GM21367 (cell line): ENCODE data around the gene ADGB.
"Not testable (repeated sequence)": the region's sequence is repeated elsewhere in the genome, so short reads cannot be mapped to it uniquely, and the experiment has no call there.

Experiments
- ATAC-seq: cut with Tn5 transposase; IDR thresholded peaks from one replicate; pipeline ENCODE4 v1.9.1; 2021; ENCODE audit not compliant: unreplicated experiment

Gene ADGB

GRCh38 chr6:146741609-146742008, 142.8 kb downstream of the ADGB start:
- ATAC-seq: no peak

DNA sequence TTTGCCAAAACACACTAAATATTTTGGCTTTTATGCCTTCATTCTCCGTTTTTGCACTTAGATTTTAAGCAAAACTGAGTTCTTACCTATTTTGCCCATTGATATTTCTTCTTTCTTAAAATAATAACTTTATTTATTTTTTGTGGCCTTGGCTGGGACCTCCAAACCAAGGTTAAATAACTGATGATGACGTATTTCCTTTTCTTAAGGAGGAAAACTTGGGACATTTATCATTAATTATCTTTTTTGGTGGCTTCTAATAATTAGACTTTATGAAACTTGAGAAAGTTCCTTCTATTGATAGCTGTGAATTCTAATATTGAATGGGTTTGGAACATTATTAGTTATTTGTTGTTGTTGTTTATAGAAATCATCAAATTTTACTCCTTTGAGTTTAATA, 154.5 kb downstream of the ADGB start:
- no peak for ATAC-seq

- no peak for ATAC-seq
Observed at GRCh38 chr6:146767632-146768031, 168.9 kb downstream of the ADGB start.

- ATAC-seq: no peak
Observed at GRCh38 chr6:146768722-146769121, 169.9 kb downstream of the ADGB start.

GRCh38 chr6:146770275-146770964, 171.6 kb downstream of the ADGB start:
- no peak for ATAC-seq

GRCh38 chr6:146770965-146771735, 172.4 kb downstream of the ADGB start:
- no peak for ATAC-seq

DNA sequence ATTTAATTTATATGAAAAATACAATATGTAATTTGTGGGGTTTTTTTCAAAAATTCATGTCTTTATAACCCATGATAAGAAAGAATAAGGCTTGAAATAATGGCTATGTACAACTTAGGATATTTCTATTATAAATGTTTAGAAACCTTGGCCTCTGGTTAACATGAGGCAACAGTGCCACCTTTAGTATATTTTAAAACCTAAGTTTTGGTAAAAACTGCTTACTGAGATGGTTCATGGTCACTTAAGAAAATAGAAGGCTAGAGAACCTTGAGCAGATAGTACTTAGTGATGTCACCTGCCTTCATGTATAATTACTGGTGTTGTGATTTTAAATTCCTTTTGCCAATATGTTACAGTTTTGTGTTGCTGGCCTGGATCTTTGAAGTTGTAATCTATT, 176.4 kb downstream of the ADGB start:
- ATAC-seq: no peak

DNA sequence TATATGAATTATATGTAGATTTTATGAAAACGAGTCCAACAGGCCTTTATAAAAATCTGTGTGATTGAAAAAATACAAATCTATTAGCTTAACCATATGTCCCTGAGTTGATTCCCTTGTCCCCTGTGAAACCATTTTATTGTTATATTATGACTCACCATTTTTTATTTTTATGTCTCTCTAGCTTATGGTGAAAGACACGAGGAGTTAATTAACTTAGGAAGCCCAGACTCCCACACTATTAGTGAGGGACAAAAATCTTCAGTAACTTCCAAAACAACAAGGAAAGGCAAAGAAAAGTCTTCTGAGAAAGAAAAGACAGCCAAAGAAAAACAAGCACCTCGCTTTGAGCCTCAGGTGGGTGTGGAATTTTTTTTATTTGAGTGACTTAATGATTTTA, 183.1 kb downstream of the ADGB start:
- ATAC-seq: no peak

DNA sequence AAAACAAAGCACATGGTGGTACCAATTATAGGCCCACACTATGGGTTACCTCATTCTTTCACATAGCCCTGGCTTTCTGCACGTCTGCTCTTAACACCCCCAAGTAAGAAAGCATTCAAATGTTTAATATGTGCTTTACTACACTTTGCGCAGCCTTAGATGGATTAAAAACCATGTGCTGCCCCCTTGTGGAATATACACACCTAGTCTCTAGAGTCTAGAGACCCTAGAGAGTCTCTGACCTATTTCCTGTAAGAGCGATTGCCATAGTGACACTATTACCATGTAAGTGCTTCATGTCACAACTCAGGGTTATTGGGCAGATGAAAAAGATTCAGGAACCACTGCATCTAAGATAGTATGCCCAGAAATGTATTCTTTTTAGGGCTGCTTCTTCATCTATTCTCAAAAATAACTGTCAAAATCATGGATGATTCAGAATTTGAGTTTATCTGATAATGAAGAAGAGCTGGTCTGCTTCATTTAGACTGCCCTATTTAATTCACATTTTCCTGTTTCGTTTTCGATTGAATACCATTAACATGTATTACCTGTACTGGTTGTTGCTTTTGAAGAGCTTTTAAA, 186.3 kb downstream of the ADGB start:
- ATAC-seq: peak; percentile 96

- ATAC-seq: no peak
Observed at GRCh38 chr6:146787876-146788508, 189.2 kb downstream of the ADGB start.

GRCh38 chr6:146790561-146791091, 191.9 kb downstream of the ADGB start:
- no peak for ATAC-seq

DNA sequence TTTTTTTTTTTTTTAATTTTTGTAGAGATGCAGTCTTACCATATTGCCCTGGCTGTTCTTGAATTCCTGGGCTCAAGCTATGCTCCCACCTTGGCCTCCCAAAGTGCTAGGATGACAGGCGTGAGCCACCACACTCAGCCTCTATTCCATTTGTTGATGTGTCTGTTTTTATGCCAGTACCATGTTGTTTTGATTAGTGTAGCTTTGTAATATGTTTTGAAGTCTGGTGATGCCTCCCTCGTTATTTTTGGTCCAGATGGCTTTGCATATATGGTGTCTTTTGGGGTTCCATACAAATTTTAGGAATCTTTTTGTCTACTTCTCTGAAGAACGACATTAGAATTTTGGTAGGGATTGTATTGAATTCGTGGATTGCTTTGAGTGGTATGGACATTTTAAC, 193.2 kb downstream of the ADGB start:
- ATAC-seq: no peak

- ATAC-seq: not testable (repeated sequence)
Observed at GRCh38 chr6:146793218-146793617, 194.4 kb downstream of the ADGB start.

GRCh38 chr6:146795479-146796133, 196.8 kb downstream of the ADGB start:
- ATAC-seq: no peak

DNA sequence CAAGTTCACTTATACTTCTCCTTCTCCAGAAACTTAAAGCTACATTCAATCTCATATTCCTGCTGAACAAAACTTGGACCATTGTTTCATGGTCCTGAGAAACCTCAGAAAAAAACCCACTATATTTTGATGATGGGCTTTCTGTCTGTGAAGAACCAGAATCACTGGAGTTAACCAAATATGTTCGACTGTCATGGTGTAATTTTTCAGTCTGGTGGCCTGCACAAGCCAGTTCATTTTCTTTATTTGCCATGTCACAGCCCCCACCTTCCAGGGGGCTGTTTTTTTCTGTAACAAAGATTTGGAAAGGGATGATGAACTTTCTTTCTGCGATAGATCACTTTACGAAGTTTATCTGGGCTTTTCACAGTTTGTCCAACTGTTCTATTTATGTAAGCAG, 204.4 kb downstream of the ADGB start:
- ATAC-seq: not testable (repeated sequence)

- no peak for ATAC-seq
Observed at GRCh38 chr6:146803601-146804000, 204.8 kb downstream of the ADGB start.

DNA sequence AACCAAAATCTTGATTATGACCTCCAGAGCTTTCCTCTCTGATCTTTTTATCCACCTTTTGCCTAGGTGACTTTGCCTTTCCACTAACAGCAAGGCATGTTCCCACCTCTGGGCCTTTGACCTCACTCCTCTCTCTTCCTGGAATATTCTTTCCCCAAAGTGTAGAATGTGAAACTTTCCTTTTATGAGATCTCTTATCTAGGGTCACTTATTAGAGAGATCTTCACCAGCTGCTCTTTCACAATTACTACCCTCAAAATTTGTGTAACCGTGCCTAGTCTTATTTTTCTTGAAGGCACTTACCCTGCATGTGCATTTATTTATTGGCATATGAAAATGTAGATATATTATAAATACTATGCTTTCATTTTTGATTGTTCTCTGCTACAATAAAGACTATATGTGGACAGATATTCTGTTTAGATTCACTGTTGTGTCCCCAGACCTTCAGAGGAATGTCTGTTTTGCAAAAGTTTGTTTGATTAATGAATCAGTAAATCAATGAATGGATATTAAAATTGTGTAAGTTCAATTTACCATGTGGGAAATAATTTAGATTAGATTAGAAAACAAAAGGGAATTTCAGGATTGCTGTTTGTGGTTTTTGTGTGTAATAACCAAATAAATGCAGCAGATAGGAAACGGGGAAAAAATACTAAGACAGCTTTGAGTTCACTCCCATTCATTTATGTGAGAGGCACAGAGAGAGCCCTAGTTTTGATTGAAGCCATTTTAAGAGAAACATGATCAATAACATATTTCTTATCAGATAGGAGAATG, 207.0 kb downstream of the ADGB start:
- no peak for ATAC-seq

DNA sequence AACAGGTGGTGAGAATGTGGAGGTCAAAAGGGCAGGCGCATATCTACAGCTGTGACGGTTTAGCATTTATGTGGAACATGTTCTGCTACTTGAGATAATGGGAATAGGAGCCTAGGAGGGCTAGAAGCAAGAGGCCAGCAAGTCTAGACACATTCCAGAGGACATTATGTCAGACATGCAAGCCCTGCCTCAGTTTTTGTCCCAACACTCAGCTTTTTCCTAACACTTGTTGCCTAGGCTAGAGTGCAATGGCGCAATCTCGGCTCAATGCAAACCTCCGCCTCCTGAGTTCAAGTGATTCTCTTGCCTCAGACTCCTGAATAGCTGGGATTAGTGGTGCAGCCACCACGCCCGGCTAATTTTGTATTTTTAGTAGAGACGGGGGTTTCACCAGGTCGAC, 210.2 kb downstream of the ADGB start:
- ATAC-seq: not testable (repeated sequence)

DNA sequence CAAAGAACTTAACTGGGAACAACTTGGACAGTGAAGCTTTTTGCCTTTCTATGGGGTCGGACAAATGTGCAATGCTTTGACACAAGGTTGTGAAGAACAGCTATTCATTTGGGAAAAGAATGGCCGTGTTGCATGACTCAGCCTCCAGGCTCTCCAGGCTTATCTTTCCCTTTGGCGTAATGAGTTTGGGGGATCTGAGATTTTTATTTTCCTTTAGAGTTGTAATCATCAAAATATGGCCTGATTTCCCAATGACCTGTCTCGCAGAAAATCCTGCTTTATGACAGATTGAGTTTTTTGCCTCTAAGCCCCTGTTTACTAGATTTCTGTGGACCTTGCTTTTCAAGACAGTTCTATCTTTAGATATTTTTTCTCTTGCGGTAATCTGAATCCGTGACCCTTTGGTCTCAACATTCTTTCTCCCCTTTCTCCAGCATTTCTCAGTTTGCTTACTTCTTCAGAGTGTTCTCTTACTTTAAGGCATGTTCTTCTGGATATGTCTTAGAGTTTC, 214.1 kb downstream of the ADGB start:
- ATAC-seq: not testable (repeated sequence)

GRCh38 chr6:146813554-146813953, 214.8 kb downstream of the ADGB start:
- ATAC-seq: no peak
